ENCODE data around the gene VTI1A. TPM values are rescaled to one million over a fixed set of nuclear protein-coding genes. Genes with fewer than 3 reads are reported as not detected.

Gene VTI1A
- total and polyA plus RNA-seq, 12 donors: 5.2 to 64.1 (median 22.0) TPM

GRCh38 chr10:112438356-112438755 is 8.7 kb upstream of the VTI1A start:
- Histone ChIP-seq H3K4me3 (no peak overlapping the region), H3K4me1 (replicated peaks in 1 of 2) (no peaks in the 10 kb centered on the region), H3K27ac (no peak overlapping the region), H3K27me3 (no peaks in the 10 kb centered on the region), H3K36me3 (replicated peaks in 1 of 2) (peaks cover 0 to 40% of the 10 kb centered on the region in 2 donors), H3K9me3 (replicated peaks in 1 of 3) (no peaks in the 10 kb centered on the region)
- no peak for DNase-seq
- intact Hi-C loops (cut with DNase I): no loop called here
- no peak for TF ChIP-seq CTCF (IDR thresholded peaks at IDR 0.05)
- TF ChIP-seq POLR2A (IDR thresholded peaks at IDR 0.05): no peak
- WGBS, 4 donors: 88 to 97% (median 94%) methylated on average over 4 of the region's 4 CpGs

- WGBS, 4 donors: 38 to 65% (median 42%) methylated on average over 1 of the region's 1 CpG
- Histone ChIP-seq H3K27ac (no peak overlapping the region), H3K27me3 (no peaks in the 10 kb centered on the region), H3K36me3 (replicated peaks in 1 of 2) (peaks cover 0 to 32% of the 10 kb centered on the region in 2 donors), H3K4me1 (replicated peaks in 1 of 2) (peaks cover 5 to 14% of the 10 kb centered on the region in 2 donors), H3K4me3 (no peak overlapping the region), H3K9me3 (replicated peaks in 1 of 3) (no peaks in the 10 kb centered on the region)
- intact Hi-C loops (cut with DNase I): loop anchor here in 1 of 2 donors (10.0 kb wide), 1 partner anchor 297 kb away; no protein-coding TSS in a partner anchor
- DNase-seq: no peak
- no peak for TF ChIP-seq CTCF (IDR thresholded peaks at IDR 0.05)
- no peak for TF ChIP-seq POLR2A (IDR thresholded peaks at IDR 0.05)
These were observed 5.5 kb upstream of the VTI1A start for GRCh38 chr10:112441520-112441919.

- no peaks in the 10 kb centered on the region for H3K9me3 ChIP-seq (replicated peaks in 1 of 3)
- WGBS, 4 donors: 53 to 85% (median 69%) methylated on average over 3 of the region's 3 CpGs
- DNase-seq: no peak
- no peak for TF ChIP-seq POLR2A (IDR thresholded peaks at IDR 0.05)
- no peak for TF ChIP-seq CTCF (IDR thresholded peaks at IDR 0.05)
- intact Hi-C loops (cut with DNase I): loop anchor here in 1 of 2 donors (10.0 kb wide), 1 partner anchor 297 kb away; no protein-coding TSS in a partner anchor
- H3K36me3 ChIP-seq (replicated peaks in 1 of 2): peaks cover 0 to 26% of the 10 kb centered on the region in 2 donors
- H3K27me3 ChIP-seq: no peaks in the 10 kb centered on the region
- peaks cover 5 to 14% of the 10 kb centered on the region in 2 donors for H3K4me1 ChIP-seq (replicated peaks in 1 of 2)
- no peak overlapping the region for H3K4me3 ChIP-seq
- H3K27ac ChIP-seq: no peak overlapping the region
These were observed 5.0 kb upstream of the VTI1A start for GRCh38 chr10:112442063-112442462.

GRCh38 chr10:112446055-112446854 is 760 bp upstream of the VTI1A start:
- H3K4me1 ChIP-seq (replicated peaks in 1 of 2): peaks cover 11 to 30% of the 10 kb centered on the region in 2 donors
- H3K9me3 ChIP-seq (replicated peaks in 1 of 3): no peaks in the 10 kb centered on the region
- H3K4me3 ChIP-seq: peak overlapping the region; percentile 64 to 94 (median 89)
- H3K36me3 ChIP-seq (replicated peaks in 1 of 2): peaks cover 0 to 12% of the 10 kb centered on the region in 2 donors
- TF ChIP-seq POLR2A (IDR thresholded peaks at IDR 0.05): no peak
- TF ChIP-seq CTCF (IDR thresholded peaks at IDR 0.05): no peak
- H3K27me3 ChIP-seq: no peaks in the 10 kb centered on the region
- intact Hi-C loops (cut with DNase I): loop anchor here in 1 of 2 donors (10.0 kb wide), 1 partner anchor 301 kb away; no protein-coding TSS in a partner anchor
- 3 to 5% (median 4%) methylated on average over 19 to 20 of the region's 20 CpGs for WGBS, 4 donors
- peak in 3 of 7 donors; percentile 10 to 27 (median 13) for DNase-seq
- peak overlapping the region; percentile 55 to 92 (median 87) for H3K27ac ChIP-seq

Data from adrenal gland (tissue), 12 donors.